Hepatocyte (in vitro differentiated cells): ENCODE results near the gene KRTAP10-8. TPM values are rescaled to one million over a fixed set of nuclear protein-coding genes. Genes with fewer than 3 reads are reported as not detected.

Source experiments
- DNase-seq: peaks from one replicate; pipeline ENCODE4 v3.0.0-alpha.2; 2016; ENCODE audit warnings: low spot score
- H2AFZ ChIP-seq: fragments of 200-600 bp; sonication (generic); 2 replicates; pipeline ENCODE4 v1.6.0; 2016; ENCODE audit warnings: antibody characterized with exemption, mild to moderate bottlenecking
- H3K27ac ChIP-seq: fragments of 200-600 bp; sonication (generic); 2 replicates; pipeline ENCODE4 v1.5.1; 2016; ENCODE audit warnings: mild to moderate bottlenecking
- H3K27me3 ChIP-seq: fragments of 200-600 bp; sonication (generic); 2 replicates; pipeline ENCODE4 v1.6.1; 2016
- H3K36me3 ChIP-seq: fragments of 200-600 bp; sonication (generic); replicated peaks from 2 replicates; pipeline ENCODE4 v1.5.1; 2016; ENCODE audit warnings: low read depth; ENCODE audit not compliant: insufficient read depth
- H3K4me1 ChIP-seq: fragments of 200-600 bp; sonication (generic); 2 replicates; pipeline ENCODE4 v1.5.1; 2016; ENCODE audit warnings: mild to moderate bottlenecking, moderate library complexity; ENCODE audit not compliant: insufficient read depth
- H3K4me2 ChIP-seq: fragments of 200-600 bp; sonication (generic); 2 replicates; pipeline ENCODE4 v1.6.0; 2016
- H3K4me3 ChIP-seq: fragments of 200-600 bp; sonication (generic); 2 replicates; pipeline ENCODE4 v1.5.1; 2016; ENCODE audit warnings: mild to moderate bottlenecking
- H3K79me2 ChIP-seq: fragments of 200-600 bp; sonication (generic); 2 replicates; pipeline ENCODE4 v1.6.0; 2017; ENCODE audit warnings: mild to moderate bottlenecking
- H3K9me2 ChIP-seq: fragments of 200-600 bp; sonication (generic); replicated peaks from 2 replicates; pipeline ENCODE4 v1.6.0; 2017; ENCODE audit warnings: mild to moderate bottlenecking; ENCODE audit not compliant: insufficient read depth
- H3K9me3 ChIP-seq: fragments of 200-600 bp; sonication (generic); 2 replicates; pipeline ENCODE4 v1.5.1; 2016; ENCODE audit warnings: low read depth, mild to moderate bottlenecking
- H4K20me1 ChIP-seq: fragments of 200-600 bp; sonication (generic); 2 replicates; pipeline ENCODE4 v1.6.0; 2016; ENCODE audit warnings: mild to moderate bottlenecking; ENCODE audit not compliant: insufficient read depth, poor library complexity, severe bottlenecking
- EZH2 ChIP-seq: fragments of 200-600 bp; sonication (generic); IDR thresholded peaks from 2 replicates; pipeline ENCODE4 v1.6.1; 2016; ENCODE audit warnings: antibody characterized with exemption, mild to moderate bottlenecking, borderline replicate concordance
- EZH2phosphoT487 ChIP-seq: fragments of 200-600 bp; sonication (generic); IDR thresholded peaks from one replicate; pipeline ENCODE4 v1.6.1; 2018; ENCODE audit warnings: antibody characterized with exemption, mild to moderate bottlenecking, low read depth, moderate library complexity; ENCODE audit not compliant: unreplicated experiment, severe bottlenecking
- WGBS: methylation state at CpG from one replicate; pipeline ENCODE4 v1.1.6; 2016; ENCODE audit warnings: low lambda C conversion rate; ENCODE audit errors: missing lambda C conversion rate; 5-methylcytosine and 5-hydroxymethylcytosine counted together
- polyA plus RNA-seq: library from polyadenylated mRNA; unstranded; fragments of >200 nt; fragmentation: Nextera tagmentation; extraction: Ambion mirVana; gene quantifications from 2 replicates; pipeline ENCODE4 v1.2.1, GENCODE V29; 2016
- total RNA-seq: library from RNA; depleted of rRNA; stranded (reverse); fragments of >200 nt; gene quantifications from 2 replicates; pipeline ENCODE4 v1.2.3, GENCODE V29; 2014
- TF ChIP-seq, protein P1 (sequence below): fragments of 200-600 bp; sonication (generic); IDR thresholded peaks from 2 replicates; pipeline ENCODE4 v1.5.1; 2016; ENCODE audit warnings: antibody characterized with exemption, mild to moderate bottlenecking; ENCODE audit not compliant: poor library complexity

The KRTAP10-8 gene
- total and polyA plus RNA-seq, 2 experiments from 2014 or later, result not detected

DNA sequence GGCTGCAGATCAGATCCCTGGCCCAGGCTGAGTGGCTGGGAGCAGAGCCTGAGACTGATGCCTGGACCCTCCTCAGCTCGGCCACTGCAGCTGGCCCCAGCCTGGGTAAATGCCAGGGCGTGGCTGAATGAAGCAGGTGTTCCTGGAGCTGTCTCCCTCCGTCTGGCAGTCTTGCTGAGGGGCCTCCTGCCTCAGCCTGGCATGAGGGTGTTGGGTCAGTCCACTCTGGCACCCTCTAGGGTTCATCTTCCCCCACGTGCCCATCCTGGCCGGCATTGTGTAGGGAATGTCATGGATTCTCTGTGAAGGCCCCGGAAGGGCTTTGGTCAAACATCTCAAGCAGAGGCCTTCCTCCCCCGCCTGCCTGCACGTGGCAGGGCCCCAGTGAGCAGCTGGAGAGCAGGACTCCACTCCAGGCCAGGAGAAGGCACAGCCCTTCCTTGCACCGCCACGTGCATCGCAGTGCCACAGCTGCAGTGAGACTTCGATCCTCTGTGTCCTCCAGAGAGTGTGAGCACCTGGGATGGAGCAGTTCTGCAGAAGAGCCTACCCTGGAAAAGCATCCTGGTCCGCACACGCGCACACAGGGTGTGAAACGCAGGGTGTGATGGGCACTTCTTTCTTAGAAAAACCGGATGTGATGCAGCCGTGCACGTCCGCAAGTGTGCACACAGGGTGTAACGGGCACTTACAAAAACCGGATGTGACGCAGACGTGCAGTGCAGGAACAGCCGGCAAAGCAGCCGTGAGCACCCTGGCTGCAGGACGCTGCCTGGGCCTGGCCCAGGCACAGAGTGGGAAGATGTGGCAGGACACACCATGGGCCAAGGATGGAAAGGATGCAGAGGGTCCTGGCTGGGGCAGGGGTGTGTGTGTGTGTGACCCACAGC, 43.0 kb upstream of the KRTAP10-8 start:
- no peaks in the 10 kb centered on the region for H3K27me3 ChIP-seq
- DNase-seq, result no peak
- no peak overlapping the region for H3K27ac ChIP-seq
- no peaks in the 10 kb centered on the region for H3K9me2 ChIP-seq
- no peak overlapping the region for H3K4me2 ChIP-seq
- H3K9me3 ChIP-seq, result no peaks in the 10 kb centered on the region
- no peak overlapping the region for H2AFZ ChIP-seq
- no peaks in the 10 kb centered on the region for H3K79me2 ChIP-seq
- 84% methylated on average over 26 of the region's 27 CpGs for WGBS
- no peak overlapping the region for H3K4me3 ChIP-seq
- TF ChIP-seq EZH2 (no peak), EZH2phosphoT487 (no peak)
- TF ChIP-seq, protein P1, sequence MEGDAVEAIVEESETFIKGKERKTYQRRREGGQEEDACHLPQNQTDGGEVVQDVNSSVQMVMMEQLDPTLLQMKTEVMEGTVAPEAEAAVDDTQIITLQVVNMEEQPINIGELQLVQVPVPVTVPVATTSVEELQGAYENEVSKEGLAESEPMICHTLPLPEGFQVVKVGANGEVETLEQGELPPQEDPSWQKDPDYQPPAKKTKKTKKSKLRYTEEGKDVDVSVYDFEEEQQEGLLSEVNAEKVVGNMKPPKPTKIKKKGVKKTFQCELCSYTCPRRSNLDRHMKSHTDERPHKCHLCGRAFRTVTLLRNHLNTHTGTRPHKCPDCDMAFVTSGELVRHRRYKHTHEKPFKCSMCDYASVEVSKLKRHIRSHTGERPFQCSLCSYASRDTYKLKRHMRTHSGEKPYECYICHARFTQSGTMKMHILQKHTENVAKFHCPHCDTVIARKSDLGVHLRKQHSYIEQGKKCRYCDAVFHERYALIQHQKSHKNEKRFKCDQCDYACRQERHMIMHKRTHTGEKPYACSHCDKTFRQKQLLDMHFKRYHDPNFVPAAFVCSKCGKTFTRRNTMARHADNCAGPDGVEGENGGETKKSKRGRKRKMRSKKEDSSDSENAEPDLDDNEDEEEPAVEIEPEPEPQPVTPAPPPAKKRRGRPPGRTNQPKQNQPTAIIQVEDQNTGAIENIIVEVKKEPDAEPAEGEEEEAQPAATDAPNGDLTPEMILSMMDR, result no peak
- H3K36me3 ChIP-seq, result no peaks in the 10 kb centered on the region
- H4K20me1 ChIP-seq, result no peaks in the 10 kb centered on the region
- H3K4me1 ChIP-seq, result no peaks in the 10 kb centered on the region

DNA sequence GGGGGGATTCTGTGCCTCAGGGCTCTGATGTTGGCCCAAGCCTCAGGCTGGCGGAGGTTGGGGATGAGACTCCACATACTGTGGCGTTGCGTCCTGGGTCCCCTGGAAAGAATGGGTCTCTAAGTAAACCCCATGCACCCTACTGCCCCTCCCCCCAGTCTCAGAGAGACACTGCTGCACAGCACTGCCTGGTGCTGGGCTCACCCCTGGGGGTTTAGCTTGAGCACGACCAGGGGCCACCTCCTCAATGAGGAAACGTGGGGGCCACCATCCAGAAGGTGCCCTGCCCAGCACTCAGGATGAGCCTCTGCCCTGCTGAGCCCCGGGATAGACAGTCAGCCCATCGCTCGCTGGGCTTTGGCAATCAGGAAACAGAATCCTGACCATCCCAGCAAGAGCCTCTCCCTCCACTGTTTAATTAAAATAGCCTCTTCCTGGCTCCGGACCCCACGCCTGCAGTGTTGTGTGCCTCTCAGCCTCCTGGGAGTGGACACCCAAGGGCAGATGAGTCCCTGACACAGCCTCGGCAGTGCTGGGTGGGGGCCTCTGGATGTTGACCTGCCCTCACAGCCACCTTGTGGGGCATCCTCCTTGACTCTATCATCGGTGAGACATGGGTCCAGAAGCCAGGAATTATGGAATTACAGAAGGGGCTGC, 41.9 kb upstream of the KRTAP10-8 start:
- no peaks in the 10 kb centered on the region for H3K9me2 ChIP-seq
- WGBS, result 90% methylated on average over 12 of the region's 12 CpGs

DNA sequence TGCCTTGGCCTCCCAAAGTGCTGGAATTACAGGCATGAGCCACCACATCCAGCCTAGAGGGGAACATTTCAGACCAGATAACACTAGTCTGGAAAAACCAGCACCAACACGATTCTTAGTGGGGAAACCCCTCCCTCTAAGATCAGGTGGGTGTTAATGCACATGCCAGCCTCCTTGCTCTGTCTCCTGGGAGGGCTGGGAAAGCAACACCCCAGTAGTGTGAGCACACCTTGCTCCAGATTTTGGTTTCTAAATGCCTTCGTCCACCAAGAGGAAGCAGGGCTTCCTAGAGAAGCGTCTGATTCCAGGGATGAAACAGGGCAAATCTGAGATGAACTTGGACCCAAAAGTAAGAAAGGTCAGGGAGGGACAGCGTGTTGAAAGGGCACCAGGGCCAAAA, 40.6 kb upstream of the KRTAP10-8 start:
- no peaks in the 10 kb centered on the region for H4K20me1 ChIP-seq
- no peaks in the 10 kb centered on the region for H3K79me2 ChIP-seq
- H3K4me2 ChIP-seq, result no peak overlapping the region
- no peaks in the 10 kb centered on the region for H3K9me2 ChIP-seq
- peaks cover 3% of the 10 kb centered on the region for H3K4me1 ChIP-seq
- WGBS, result 76% methylated on average over 4 of the region's 4 CpGs
- TF ChIP-seq EZH2, result no peak
- H3K36me3 ChIP-seq, result no peaks in the 10 kb centered on the region
- no peak overlapping the region for H3K27ac ChIP-seq
- H3K9me3 ChIP-seq, result no peaks in the 10 kb centered on the region
- H3K27me3 ChIP-seq, result no peaks in the 10 kb centered on the region
- no peak overlapping the region for H3K4me3 ChIP-seq
- no peak for DNase-seq
- no peak overlapping the region for H2AFZ ChIP-seq

More for the DNA sequence above, 41.9 kb upstream of the KRTAP10-8 start:
- no peaks in the 10 kb centered on the region for H4K20me1 ChIP-seq
- TF ChIP-seq, protein P1, result no peak
- no peak for TF ChIP-seq EZH2phosphoT487
- TF ChIP-seq EZH2, result no peak
- H3K9me3 ChIP-seq, result no peaks in the 10 kb centered on the region
- no peak overlapping the region for H2AFZ ChIP-seq
- H3K4me1 ChIP-seq, result peaks cover 1% of the 10 kb centered on the region
- no peak overlapping the region for H3K4me2 ChIP-seq
- no peaks in the 10 kb centered on the region for H3K36me3 ChIP-seq
- no peaks in the 10 kb centered on the region for H3K27me3 ChIP-seq
- H3K27ac ChIP-seq, result no peak overlapping the region
- no peaks in the 10 kb centered on the region for H3K79me2 ChIP-seq
- DNase-seq, result no peak
- H3K4me3 ChIP-seq, result no peak overlapping the region
